GM13976 (cell line): ENCODE measurements around the gene TFB1M.

ENCODE experiments used
- DNase-seq: peaks from one replicate; pipeline ENCODE4 v3.0.0; 2012; ENCODE audit warnings: low spot score
- in situ Hi-C: fragments of 300-500 bp; cut with MboI; formaldehyde crosslinking; loops from one replicate; pipeline ENCODE4 v1.12.0; 2022; ENCODE audit warnings: low sequenced_read_pairs, mixed read lengths, inconsistent platforms; ENCODE audit not compliant: unreplicated experiment
- TF ChIP-seq, protein P1 (sequence below): IDR thresholded peaks from 2 replicates; pipeline ENCODE4 v1.5.1; 2012; ENCODE audit warnings: borderline replicate concordance, mild to moderate bottlenecking; ENCODE audit not compliant: insufficient read depth; ENCODE audit errors: extremely low read depth, missing control alignments, control extremely low read depth

The TFB1M gene

DNA sequence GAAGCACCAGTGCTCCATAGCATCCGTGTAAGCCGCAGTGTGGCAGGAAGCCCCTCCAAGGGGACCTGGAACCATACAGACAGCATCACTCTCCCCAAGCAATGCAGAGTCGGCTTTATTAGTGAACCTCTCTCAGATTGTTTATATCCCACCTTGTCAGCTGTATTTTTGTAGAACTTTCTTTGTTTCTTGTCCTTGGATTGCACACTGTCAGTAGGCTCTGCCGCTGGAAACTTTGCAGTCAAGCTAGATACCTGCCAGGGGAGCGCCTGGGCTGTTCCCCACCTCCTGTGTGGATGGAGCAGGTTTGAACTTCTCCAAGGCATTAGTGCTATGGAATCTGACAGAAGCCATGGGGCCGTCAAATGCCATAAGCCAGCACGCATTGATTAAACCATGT is 69.1 kb downstream of the TFB1M start:
- in situ Hi-C loops, result loop anchor here (10.0 kb wide), 1 partner anchor 320 kb away; no protein-coding TSS in a partner anchor
- DNase-seq, result no peak
- TF ChIP-seq, protein P1, sequence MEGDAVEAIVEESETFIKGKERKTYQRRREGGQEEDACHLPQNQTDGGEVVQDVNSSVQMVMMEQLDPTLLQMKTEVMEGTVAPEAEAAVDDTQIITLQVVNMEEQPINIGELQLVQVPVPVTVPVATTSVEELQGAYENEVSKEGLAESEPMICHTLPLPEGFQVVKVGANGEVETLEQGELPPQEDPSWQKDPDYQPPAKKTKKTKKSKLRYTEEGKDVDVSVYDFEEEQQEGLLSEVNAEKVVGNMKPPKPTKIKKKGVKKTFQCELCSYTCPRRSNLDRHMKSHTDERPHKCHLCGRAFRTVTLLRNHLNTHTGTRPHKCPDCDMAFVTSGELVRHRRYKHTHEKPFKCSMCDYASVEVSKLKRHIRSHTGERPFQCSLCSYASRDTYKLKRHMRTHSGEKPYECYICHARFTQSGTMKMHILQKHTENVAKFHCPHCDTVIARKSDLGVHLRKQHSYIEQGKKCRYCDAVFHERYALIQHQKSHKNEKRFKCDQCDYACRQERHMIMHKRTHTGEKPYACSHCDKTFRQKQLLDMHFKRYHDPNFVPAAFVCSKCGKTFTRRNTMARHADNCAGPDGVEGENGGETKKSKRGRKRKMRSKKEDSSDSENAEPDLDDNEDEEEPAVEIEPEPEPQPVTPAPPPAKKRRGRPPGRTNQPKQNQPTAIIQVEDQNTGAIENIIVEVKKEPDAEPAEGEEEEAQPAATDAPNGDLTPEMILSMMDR, result no peak

GRCh38 chr6:155244434-155244833 is 69.8 kb downstream of the TFB1M start:
- DNase-seq, result no peak
- TF ChIP-seq, protein P1, result no peak
- in situ Hi-C loops, result loop anchor here (10.0 kb wide), 1 partner anchor 320 kb away; no protein-coding TSS in a partner anchor

- no peak for DNase-seq
- TF ChIP-seq, protein P1, result no peak
- in situ Hi-C loops, result loop anchor here (10.0 kb wide), 1 partner anchor 317 kb away; no protein-coding TSS in a partner anchor
These were observed 72.3 kb downstream of the TFB1M start for GRCh38 chr6:155241966-155242365.

GRCh38 chr6:155240905-155241600 is 73.2 kb downstream of the TFB1M start:
- TF ChIP-seq, protein P1, result no peak
- no peak for DNase-seq
- in situ Hi-C loops, result loop anchor here (10.0 kb wide), 1 partner anchor 316 kb away; no protein-coding TSS in a partner anchor

- in situ Hi-C loops, result no loop called here
- DNase-seq, result no peak
- TF ChIP-seq, protein P1, result no peak
These were observed 76.7 kb downstream of the TFB1M start for GRCh38 chr6:155237613-155238012.

GRCh38 chr6:155235087-155235486 is 79.2 kb downstream of the TFB1M start:
- no peak for DNase-seq
- in situ Hi-C loops, result no loop called here
- TF ChIP-seq, protein P1, result no peak
